IMR-90 (cell line): ENCODE results near the gene MSLN. TPM values are rescaled to one million over a fixed set of nuclear protein-coding genes. Genes with fewer than 3 reads are reported as not detected.

ENCODE experiments used
- ATAC-seq: fragments of 200-7000 bp; cut with Tn5 transposase; 2 replicates; pipeline ENCODE4 v1.9.1; 2020; ENCODE audit warnings: low read depth, mild to moderate bottlenecking, moderate library complexity
- BruUV-seq: library from RNA; stranded (reverse); fragments of 400-500 nt; replicated peaks from 2 replicates; lab custom pipeline; 2021; lab: Mats Ljungman, UMichigan
- CTCF ChIA-PET: fragments of 300-600 bp; formaldehyde crosslinking; extraction: SDS; loops from one replicate; lab custom pipeline; 2021; ENCODE audit warnings: antibody characterized with exemption; lab: Yijun Ruan, JAX
- POLR2A ChIA-PET: fragments of 300-600 bp; sonication (Branson Sonifier 250); formaldehyde crosslinking; loops from one replicate; lab custom pipeline; 2022; ENCODE audit warnings: antibody characterized with exemption; ENCODE audit not compliant: unreplicated experiment; lab: Charles Lee
- DNase-seq: peaks from one replicate; pipeline ENCODE4 v3.0.0; 2013
- H2AFZ ChIP-seq: replicated peaks from 2 replicates; pipeline ENCODE3; 2013; ENCODE audit warnings: low read length, mild to moderate bottlenecking; ENCODE audit not compliant: poor library complexity
- H2AK5ac ChIP-seq: 2 replicates; pipeline ENCODE4 v1.6.1; 2013; ENCODE audit warnings: low read depth, low read length, inconsistent platforms
- H2AK9ac ChIP-seq: replicated peaks from 2 replicates; pipeline ENCODE3; 2013; ENCODE audit warnings: mild to moderate bottlenecking, low read depth, low read length, moderate library complexity; ENCODE audit not compliant: poor library complexity
- H2BK120ac ChIP-seq: 2 replicates; pipeline ENCODE4 v1.6.1; 2013; ENCODE audit warnings: low read depth, low read length, inconsistent platforms
- H2BK15ac ChIP-seq: 3 replicates; pipeline ENCODE4 v1.6.1; 2013; ENCODE audit warnings: low read depth, low read length, inconsistent platforms
- H2BK20ac ChIP-seq: 2 replicates; pipeline ENCODE4 v1.6.1; 2013; ENCODE audit warnings: low read depth, mild to moderate bottlenecking, inconsistent platforms, low read length, moderate library complexity
- H2BK5ac ChIP-seq: 2 replicates; pipeline ENCODE4 v1.6.1; 2013; ENCODE audit warnings: mild to moderate bottlenecking, low read depth, low read length, inconsistent platforms; ENCODE audit not compliant: poor library complexity, severe bottlenecking
- H3K14ac ChIP-seq: replicated peaks from 2 replicates; pipeline ENCODE4 v1.6.1; 2013; ENCODE audit warnings: low read depth, low read length, inconsistent platforms
- H3K18ac ChIP-seq: 2 replicates; pipeline ENCODE4 v1.6.1; 2013; ENCODE audit warnings: low read depth, low read length, control low read depth
- H3K23ac ChIP-seq: 2 replicates; pipeline ENCODE4 v1.6.1; 2013; ENCODE audit warnings: low read depth, low read length, inconsistent platforms
- H3K27ac ChIP-seq: 2 replicates; pipeline ENCODE4 v1.5.1; 2013; ENCODE audit warnings: mild to moderate bottlenecking, control low read depth, low read length; ENCODE audit not compliant: insufficient read depth
- H3K27me3 ChIP-seq: 2 replicates; pipeline ENCODE4 v1.6.1; 2013; ENCODE audit warnings: low read length; ENCODE audit not compliant: control insufficient read depth, insufficient read depth
- H3K36me3 ChIP-seq: 2 replicates; pipeline ENCODE4 v1.6.1; 2013; ENCODE audit warnings: low read length, mixed read lengths; ENCODE audit not compliant: control insufficient read depth, insufficient read depth
- H3K4ac ChIP-seq: 2 replicates; pipeline ENCODE4 v1.6.1; 2013; ENCODE audit warnings: low read depth, low read length, inconsistent platforms
- H3K4me1 ChIP-seq: 2 replicates; pipeline ENCODE4 v1.6.1; 2013; ENCODE audit warnings: low read length, mixed read lengths; ENCODE audit not compliant: control insufficient read depth, insufficient read depth
- H3K4me2 ChIP-seq: 2 replicates; pipeline ENCODE4 v1.6.1; 2013; ENCODE audit warnings: low read depth, mild to moderate bottlenecking, control low read depth, low read length, moderate library complexity
- H3K4me3 ChIP-seq: 2 replicates; pipeline ENCODE4 v1.5.1; 2013; ENCODE audit warnings: low read depth, mild to moderate bottlenecking, control low read depth, low read length, moderate library complexity; ENCODE audit not compliant: insufficient read depth
- H3K56ac ChIP-seq: 2 replicates; pipeline ENCODE4 v1.6.1; 2013; ENCODE audit warnings: low read length, inconsistent platforms; ENCODE audit not compliant: insufficient read depth; ENCODE audit errors: extremely low read depth
- H3K79me1 ChIP-seq, 2 experiments: 2 replicates each; pipeline ENCODE4 v1.6.1; 2013; ENCODE audit warnings: low read length in 2 of 2, inconsistent platforms in 1 of 2, low read depth in 1 of 2
- H3K9ac ChIP-seq: 2 replicates; pipeline ENCODE4 v1.6.1; 2013; ENCODE audit warnings: low read depth, low read length, control low read depth
- H3K9me1 ChIP-seq: 2 replicates; pipeline ENCODE4 v1.6.1; 2013; ENCODE audit warnings: low read length, inconsistent platforms; ENCODE audit not compliant: insufficient read depth
- H3K9me3 ChIP-seq: 2 replicates; pipeline ENCODE4 v1.6.1; 2013; ENCODE audit warnings: low read length; ENCODE audit not compliant: control insufficient read depth, insufficient read depth
- H4K20me1 ChIP-seq: 2 replicates; pipeline ENCODE4 v1.6.1; 2013; ENCODE audit warnings: low read length, inconsistent platforms; ENCODE audit not compliant: insufficient read depth
- H4K5ac ChIP-seq: 2 replicates; pipeline ENCODE4 v1.6.1; 2013; ENCODE audit warnings: mild to moderate bottlenecking, low read depth, low read length, control low read depth
- H4K8ac ChIP-seq, 2 experiments: 2 replicates each; pipeline ENCODE4 v1.6.1; 2013; ENCODE audit warnings: low read depth in 2 of 2, low read length in 2 of 2, control low read depth in 1 of 2, inconsistent platforms in 1 of 2
- H4K91ac ChIP-seq: 2 replicates; pipeline ENCODE4 v1.6.1; 2013; ENCODE audit warnings: low read depth, low read length, inconsistent platforms; ENCODE audit not compliant: insufficient read depth
- BHLHE40 ChIP-seq: fragments of 150-350 bp; IDR thresholded peaks from 2 replicates; pipeline ENCODE4 v1.6.1; 2016; ENCODE audit warnings: mild to moderate bottlenecking, low read depth, low read length
- CEBPB ChIP-seq: IDR thresholded peaks from 2 replicates; pipeline ENCODE4 v1.6.1; 2012; ENCODE audit warnings: low read depth, low read length, improper control_type of control experiment
- CHD1 ChIP-seq: IDR thresholded peaks from 2 replicates; pipeline ENCODE4 v1.6.1; 2012; ENCODE audit warnings: low read depth, low read length, improper control_type of control experiment
- CTCF ChIP-seq: conservative IDR thresholded peaks from 2 replicates; pipeline ENCODE4 v1.5.1; 2012; ENCODE audit warnings: mild to moderate bottlenecking, low read depth, low read length, improper control_type of control experiment
- ELK1 ChIP-seq: fragments of 150-350 bp; IDR thresholded peaks from 2 replicates; pipeline ENCODE4 v1.6.1; 2016; ENCODE audit warnings: low read depth, mild to moderate bottlenecking, low read length, moderate library complexity, borderline replicate concordance
- MAFK ChIP-seq: IDR thresholded peaks from 2 replicates; pipeline ENCODE4 v1.6.1; 2012; ENCODE audit warnings: low read depth, low read length, improper control_type of control experiment
- MXI1 ChIP-seq: IDR thresholded peaks from 2 replicates; pipeline ENCODE4 v1.6.1; 2012; ENCODE audit warnings: low read depth, mild to moderate bottlenecking, low read length, moderate library complexity, borderline replicate concordance
- NFE2L2 ChIP-seq: fragments of 150-350 bp; IDR thresholded peaks from 2 replicates; pipeline ENCODE4 v1.6.1; 2016; ENCODE audit warnings: low read depth, mild to moderate bottlenecking, low read length
- RCOR1 ChIP-seq: IDR thresholded peaks from 2 replicates; pipeline ENCODE4 v1.6.1; 2012; ENCODE audit warnings: mild to moderate bottlenecking, low read length, improper control_type of control experiment; ENCODE audit not compliant: insufficient replicate concordance
- RFX5 ChIP-seq: IDR thresholded peaks from 2 replicates; pipeline ENCODE4 v1.8.0; 2012; ENCODE audit warnings: low read depth, mild to moderate bottlenecking, low read length, moderate library complexity
- SMC3 ChIP-seq: fragments of 150-350 bp; IDR thresholded peaks from 2 replicates; pipeline ENCODE4 v1.6.1; 2016; ENCODE audit warnings: low read depth, mild to moderate bottlenecking, antibody characterized with exemption, low read length, moderate library complexity
- USF2 ChIP-seq: fragments of 150-350 bp; IDR thresholded peaks from 2 replicates; pipeline ENCODE4 v1.6.1; 2017; ENCODE audit warnings: mild to moderate bottlenecking, antibody characterized with exemption, low read length, low read depth
- WGBS, 2 experiments: methylation state at CpG; one replicate each; pipeline versions ENCODE4 v1.1.5 to v1.1.7; 2013; ENCODE audit warnings: missing lambda C conversion rate in 2 of 2; ENCODE audit not compliant: insufficient read length in 1 of 2; ENCODE audit errors: extremely low coverage in 2 of 2; 5-methylcytosine and 5-hydroxymethylcytosine counted together
- dilution Hi-C: fragments of 300-500 bp; cut with HindIII; formaldehyde crosslinking; loops from one replicate; pipeline ENCODE4 v1.14.3; 2018; ENCODE audit warnings: low sequenced_read_pairs; ENCODE audit not compliant: unreplicated experiment
- in situ Hi-C: fragments of 300-500 bp; cut with MboI; formaldehyde crosslinking; loops from 3 replicates; pipeline ENCODE4 v1.14.3; 2019; ENCODE audit warnings: low sequenced_read_pairs, inconsistent platforms, mixed read lengths
- intact Hi-C: fragments of 100-400 bp; cut with micrococcal nuclease; formaldehyde crosslinking; loops from 2 replicates; pipeline ENCODE4 v1.10.0; 2022
- polyA plus RNA-seq, 3 experiments: library from polyadenylated mRNA; depleted of rRNA; stranded (reverse); fragments of >200 nt; gene quantifications; 2 replicates each; pipeline ENCODE4 v1.2.3, GENCODE V29; 2012; ENCODE audit warnings: low replicate concordance in 1 of 3
- total RNA-seq: library from RNA; depleted of rRNA; stranded (reverse); fragments of >200 nt; gene quantifications from 2 replicates; pipeline ENCODE4 v1.2.3, GENCODE V29; 2012

Gene MSLN
- total and polyA plus RNA-seq, 2 of the 4 experiments (the other 2 are of a cell fraction), result 0.14 TPM; not detected in 1

GRCh38 chr16:817001-817906 is 56.7 kb downstream of the MSLN start:
- no TSS peak for BruUV-seq
- dilution Hi-C loops, result no loop called here
- Histone ChIP-seq H2BK15ac (no peak overlapping the region), H3K4me3 (no peak overlapping the region), H2AFZ (no peak overlapping the region), H3K4me1 (peaks cover 2% of the 10 kb centered on the region; the same call in 1 of the 2 replicates), H3K14ac (no peak overlapping the region), H3K79me1 (no peaks in the 10 kb centered on the region), H2BK5ac (no peak overlapping the region), H4K20me1 (no peaks in the 10 kb centered on the region), H3K4me2 (no peak overlapping the region), H3K18ac (no peak overlapping the region), H3K9ac (no peak overlapping the region), H2AK5ac (no peak overlapping the region), H2AK9ac (no peak overlapping the region), H3K27me3 (peaks cover 24% of the 10 kb centered on the region), H3K4ac (no peak overlapping the region), H3K9me1 (no peaks in the 10 kb centered on the region), H3K23ac (no peak overlapping the region), H3K56ac (no peak overlapping the region), H3K27ac (no peak overlapping the region), H4K5ac (no peak overlapping the region), H2BK20ac (no peak overlapping the region), H2BK120ac (no peak overlapping the region), H4K8ac (no peak overlapping the region), H4K91ac (no peak overlapping the region), H3K9me3 (no peaks in the 10 kb centered on the region; the same call in none of the 2 replicates), H3K36me3 (no peaks in the 10 kb centered on the region)
- intact Hi-C loops, result no loop called here
- DNase-seq (no peak), ATAC-seq (no peak)
- 56% methylated on average over 25 of the region's 71 CpGs; no CpG with 5 or more reads in 1 of the 2 experiments for WGBS, 2 experiments
- in situ Hi-C loops, result loop anchor here (25.0 kb wide), 1 partner anchor 395 kb away; no protein-coding TSS in a partner anchor
- ChIA-PET POLR2A (no interaction called here), CTCF (no interaction called here)
- no peak for TF ChIP-seq MAFK
- no peak for TF ChIP-seq CEBPB
- TF ChIP-seq BHLHE40, result no peak
- TF ChIP-seq MXI1, result no peak
- no peak for TF ChIP-seq NFE2L2
- TF ChIP-seq RCOR1, result no peak
- TF ChIP-seq CTCF, result no peak
- TF ChIP-seq CHD1, result no peak
- no peak for TF ChIP-seq SMC3
- no peak for TF ChIP-seq ELK1
- no peak for TF ChIP-seq RFX5
- no peak for TF ChIP-seq USF2
